HG03139 (cell line): ENCODE measurements around the gene COL5A1.

Source experiments
- ATAC-seq: cut with Tn5 transposase; IDR thresholded peaks from one replicate; pipeline ENCODE4 v1.9.1; 2021; ENCODE audit not compliant: unreplicated experiment

The COL5A1 gene

GRCh38 chr9:134606951-134607731 lies 34.5 kb upstream of the COL5A1 start:
- no peak for ATAC-seq

- no peak for ATAC-seq
Measured at GRCh38 chr9:134607971-134608370, 33.6 kb upstream of the COL5A1 start.

DNA sequence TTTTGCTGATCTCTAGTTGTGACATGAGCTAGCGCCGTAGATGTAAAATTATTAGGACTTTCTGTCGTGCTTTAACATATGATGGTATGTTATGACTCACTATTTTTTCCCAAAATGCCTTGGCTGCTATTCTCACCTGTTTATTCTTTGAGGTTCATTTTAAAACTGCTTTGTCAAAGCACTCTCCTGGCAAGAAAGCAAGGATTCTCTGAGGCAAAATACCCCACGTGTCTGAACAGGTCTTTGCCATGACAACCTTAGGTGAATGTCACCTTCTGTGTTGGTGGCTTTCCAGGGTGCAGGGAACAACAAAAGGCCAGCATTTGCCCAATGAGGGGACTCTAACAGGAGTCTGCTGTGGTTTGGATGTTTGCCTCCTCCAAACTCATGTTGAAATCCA lies 30.6 kb upstream of the COL5A1 start:
- no peak for ATAC-seq

DNA sequence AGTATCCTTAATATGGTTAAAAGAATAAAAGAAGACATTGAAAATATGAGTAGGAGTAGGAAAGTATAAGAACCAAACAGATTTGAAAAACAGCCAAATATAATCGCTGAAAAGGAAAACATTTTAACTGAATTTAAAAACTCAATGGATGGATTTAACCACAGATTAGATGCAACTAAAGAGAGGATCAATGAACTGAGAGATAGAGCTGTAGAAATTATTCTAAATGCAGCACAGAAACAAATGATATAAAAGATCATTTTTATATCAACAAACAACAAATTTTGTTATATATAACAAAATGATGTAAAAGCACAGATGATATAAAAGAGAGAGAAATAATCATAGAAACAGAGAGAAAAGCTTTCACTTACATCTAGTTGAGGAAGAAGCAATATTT lies 29.3 kb upstream of the COL5A1 start:
- no peak for ATAC-seq

GRCh38 chr9:134612715-134613114 lies 28.9 kb upstream of the COL5A1 start:
- no peak for ATAC-seq

DNA sequence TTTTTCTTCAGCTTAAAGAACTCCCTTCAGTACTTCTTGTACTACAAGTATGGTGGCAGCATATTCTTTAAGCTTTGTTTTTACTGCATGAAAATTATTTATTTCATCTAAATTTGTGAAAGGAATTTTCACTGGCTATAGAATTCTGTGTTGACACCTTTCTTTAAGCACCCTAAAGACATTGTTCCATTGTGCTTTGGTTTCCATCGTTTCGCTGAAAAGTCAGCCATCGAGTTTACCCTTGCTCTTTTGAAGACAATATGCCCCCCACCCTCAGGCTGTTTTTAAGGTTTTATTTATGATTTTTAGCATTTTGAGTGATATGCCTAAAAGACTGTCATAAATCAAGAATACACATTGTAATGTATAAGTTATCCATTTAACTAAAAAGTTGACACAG lies 27.3 kb upstream of the COL5A1 start:
- ATAC-seq: no peak

- ATAC-seq: no peak
Measured at GRCh38 chr9:134616341-134616740, 25.3 kb upstream of the COL5A1 start.

- no peak for ATAC-seq
Measured at GRCh38 chr9:134617246-134617645, 24.4 kb upstream of the COL5A1 start.

DNA sequence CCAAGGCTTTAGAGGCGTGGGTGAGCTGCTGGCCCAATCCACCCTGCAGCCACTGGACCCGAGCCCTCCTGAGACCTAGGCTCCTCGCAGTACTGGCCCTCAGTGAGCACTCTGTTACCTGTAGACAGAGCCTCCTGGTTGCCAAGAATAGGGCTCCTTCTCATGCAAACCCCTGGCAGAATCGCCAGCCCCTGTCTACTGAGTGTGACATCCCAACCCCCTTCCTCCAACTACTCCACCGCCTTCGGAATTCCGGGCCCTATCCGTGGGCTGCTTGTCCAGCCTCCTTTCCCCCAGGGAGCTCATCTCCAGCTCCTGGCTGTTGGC lies 23.8 kb upstream of the COL5A1 start:
- no peak for ATAC-seq

DNA sequence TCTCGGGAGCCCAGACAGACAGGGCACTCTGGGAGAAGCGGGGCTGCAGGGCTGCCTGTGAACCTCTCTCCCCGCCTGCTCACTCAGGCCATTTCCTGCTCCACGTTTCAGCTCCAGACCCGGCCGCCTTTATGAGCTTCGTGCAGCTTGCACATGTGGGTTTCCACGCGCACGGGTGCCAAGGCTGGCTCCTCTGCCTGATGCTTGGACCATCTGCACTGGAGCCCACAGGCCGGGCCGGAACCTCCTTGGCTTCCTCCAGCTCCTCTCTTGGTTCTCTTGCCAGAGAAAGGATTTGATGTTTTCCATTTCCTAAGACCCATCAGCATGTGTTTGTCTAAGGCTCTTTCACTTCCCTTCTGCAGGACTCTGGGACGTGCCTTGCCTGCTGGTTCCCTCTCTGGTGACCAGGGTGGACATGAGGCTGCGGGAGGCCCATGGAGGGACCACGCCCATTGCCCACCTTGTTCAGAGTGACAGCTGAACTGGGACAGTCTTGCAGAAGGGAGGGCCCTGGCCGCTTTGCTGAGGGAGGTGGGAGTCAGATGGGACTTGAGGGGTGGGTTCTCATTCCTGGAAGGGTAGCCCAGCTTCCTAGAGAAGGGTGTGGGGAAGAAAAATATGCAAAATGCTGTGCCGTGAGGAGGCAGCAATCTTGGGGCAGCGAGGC lies 23.3 kb upstream of the COL5A1 start:
- no peak for ATAC-seq

- no peak for ATAC-seq
Measured at GRCh38 chr9:134618833-134619447, 22.7 kb upstream of the COL5A1 start.

GRCh38 chr9:134619448-134619982 lies 22.1 kb upstream of the COL5A1 start:
- no peak for ATAC-seq

GRCh38 chr9:134619983-134620661 lies 21.5 kb upstream of the COL5A1 start:
- no peak for ATAC-seq

- no peak for ATAC-seq
Measured at GRCh38 chr9:134620751-134621557, 20.6 kb upstream of the COL5A1 start.

DNA sequence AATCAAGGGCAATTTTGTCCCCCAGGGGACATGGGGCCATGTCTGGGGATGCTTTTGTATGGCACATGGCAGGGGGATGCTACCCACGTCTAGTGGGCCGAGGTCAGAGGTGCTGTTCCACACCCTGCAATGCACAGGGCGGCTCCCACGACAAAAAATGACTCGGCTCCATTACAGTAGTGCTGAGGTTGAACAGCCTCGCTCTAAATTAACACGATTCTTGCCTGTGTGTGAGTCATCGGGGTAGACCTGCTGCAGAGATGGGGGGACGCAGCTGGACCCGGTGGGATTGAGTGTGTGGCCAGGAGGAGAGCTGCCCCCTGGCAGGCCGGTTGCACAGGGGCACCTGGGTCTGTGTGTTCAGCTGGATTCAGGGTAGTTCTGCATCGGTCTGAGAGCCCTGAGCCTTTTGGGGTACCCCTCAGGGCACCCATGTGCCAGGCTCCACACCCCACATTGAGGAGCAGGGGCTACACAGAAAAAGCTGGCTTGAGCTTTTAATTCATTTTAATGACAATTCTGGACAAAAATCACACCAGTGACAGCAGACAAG lies 20.0 kb upstream of the COL5A1 start:
- ATAC-seq: no peak

DNA sequence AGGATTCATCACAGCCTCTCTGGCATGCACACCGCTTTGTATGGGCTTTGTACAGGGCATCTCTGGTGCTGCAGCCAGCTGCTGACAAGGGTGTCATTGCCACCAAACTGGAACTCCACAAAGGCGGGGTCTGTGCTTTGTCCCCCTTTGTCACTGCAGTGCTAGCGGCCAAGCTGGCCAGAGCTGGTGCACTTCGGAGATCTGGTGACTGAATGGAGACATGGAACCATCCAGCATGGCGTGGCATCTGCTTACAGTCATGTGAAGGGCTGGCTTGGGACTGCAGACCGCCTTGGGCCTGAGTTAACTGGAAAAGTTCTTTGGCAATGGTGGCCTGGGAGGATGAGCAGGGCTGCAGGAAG lies 18.7 kb upstream of the COL5A1 start:
- ATAC-seq: no peak

DNA sequence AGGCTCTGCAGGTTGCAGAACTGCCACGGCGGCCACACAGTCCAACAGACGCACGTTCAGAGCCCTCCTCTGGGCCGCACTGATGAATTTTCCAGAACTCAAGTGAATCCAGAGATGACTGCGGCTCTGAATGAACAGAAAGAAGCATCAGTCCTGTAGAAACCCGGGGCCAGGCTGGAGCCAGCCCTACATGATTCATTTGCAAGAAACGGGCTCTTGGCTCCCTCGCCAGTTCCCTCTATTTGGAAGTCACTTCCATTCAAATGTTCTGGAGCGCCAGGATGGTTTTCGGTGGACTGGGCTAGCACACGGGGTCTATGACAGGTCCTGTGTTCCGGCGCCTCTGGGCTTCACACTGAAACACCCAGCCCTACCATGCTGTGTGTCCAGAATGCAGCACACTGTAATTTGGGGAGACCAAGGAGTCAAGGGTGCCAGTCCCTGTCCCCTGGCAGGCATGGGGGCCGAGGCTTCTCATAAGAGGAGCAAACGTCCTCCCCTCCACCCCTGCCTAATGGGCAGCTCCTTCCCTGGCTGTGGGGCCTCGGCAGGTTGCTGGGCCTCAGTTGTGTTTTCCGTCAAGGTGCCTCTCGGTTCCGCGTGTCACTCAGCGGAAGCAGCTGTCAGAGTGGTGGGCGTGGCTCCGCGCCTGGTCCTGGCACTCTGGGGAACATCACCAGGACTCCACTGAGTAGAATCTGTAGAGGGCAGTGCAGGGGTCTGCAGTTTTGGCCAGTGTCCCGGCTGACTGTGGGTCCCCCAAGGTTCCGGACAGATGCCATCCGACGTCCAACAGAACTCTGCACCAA lies 18.1 kb upstream of the COL5A1 start:
- no peak for ATAC-seq

DNA sequence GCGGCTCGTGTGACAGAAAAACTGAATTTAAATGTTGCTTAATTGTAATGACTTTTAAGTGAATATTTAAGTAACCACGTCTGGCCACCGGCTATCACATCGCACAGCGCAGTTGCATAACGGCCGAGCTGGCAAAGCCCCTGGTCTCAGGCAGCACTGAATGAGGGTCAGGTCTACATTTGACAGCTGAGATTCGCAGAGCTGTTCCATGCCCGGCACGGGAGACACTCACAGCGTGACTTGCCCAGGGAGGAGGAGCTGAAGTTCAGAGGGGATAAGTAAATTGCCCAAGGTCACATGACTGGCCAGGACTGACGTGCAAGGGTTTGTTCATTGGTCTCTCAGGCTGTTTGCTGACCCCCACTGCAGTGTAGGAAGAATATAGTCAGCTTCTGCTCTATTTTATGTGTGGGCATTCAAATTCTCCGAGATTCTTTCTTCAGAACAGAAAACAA lies 17.4 kb upstream of the COL5A1 start:
- no peak for ATAC-seq

DNA sequence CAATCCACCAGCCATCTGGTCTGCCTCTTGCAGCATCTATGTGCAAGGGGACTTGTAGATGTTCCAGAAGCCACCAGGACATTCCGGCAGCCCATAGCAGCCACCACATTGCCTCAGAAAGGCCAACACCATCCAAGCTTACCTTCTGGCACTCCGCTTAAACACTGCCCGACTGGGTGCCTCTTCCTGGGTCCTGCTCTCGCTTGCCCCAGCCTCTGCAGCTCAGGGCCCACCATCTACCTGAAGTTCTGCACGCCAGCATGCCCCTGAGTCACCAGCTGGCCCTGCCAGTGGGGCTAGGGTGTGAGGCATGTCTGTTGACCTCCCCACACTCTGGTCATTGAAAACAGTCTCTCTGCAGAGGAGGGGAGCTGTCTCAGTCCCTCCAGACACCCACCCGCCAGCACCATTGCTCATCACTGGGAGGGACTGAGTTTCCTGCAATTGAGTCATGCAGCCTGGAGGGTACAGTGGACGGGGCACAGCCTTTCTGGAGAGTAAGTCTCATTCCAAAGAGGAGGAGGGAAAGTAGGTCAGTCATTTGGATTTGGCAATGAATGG lies 16.9 kb upstream of the COL5A1 start:
- ATAC-seq: no peak
